ENCODE measurements around the gene ONECUT3.

ONECUT3 gene

DNA sequence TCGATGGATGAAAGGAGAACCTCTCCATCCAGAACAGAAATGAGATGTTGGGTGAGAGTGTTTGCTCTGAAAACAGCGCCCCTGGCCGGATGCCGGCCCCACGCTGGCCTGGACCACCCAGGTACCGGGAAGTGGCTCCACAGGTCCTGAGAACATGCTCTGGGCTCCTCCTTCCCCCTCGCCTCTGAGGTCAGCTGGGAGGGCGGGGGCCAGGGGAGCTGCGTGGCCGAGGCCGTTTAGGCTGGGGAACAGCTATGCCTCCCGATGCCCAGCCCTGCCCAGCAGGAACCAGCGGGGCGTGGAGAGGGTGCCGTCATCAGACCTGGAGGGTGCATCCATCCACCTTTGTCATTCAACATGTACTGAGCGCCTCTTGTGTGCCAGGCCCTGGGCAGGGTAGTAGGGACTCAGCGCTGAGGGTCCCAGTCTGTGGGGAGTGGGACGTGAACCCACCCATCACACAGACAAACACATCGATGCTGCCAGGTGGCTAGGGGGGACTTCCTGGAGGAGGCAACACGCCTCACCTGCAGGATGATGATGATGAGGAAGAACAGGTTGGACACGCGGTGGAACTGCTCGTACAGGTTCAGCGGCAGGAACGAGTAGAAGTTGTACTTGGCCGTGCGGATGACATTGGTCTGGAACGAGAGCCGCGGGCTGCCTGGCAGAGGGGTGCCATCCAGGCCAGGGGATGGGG lies 54.5 kb downstream of the ONECUT3 start:
- no peak for DNase-seq (ENCODE audit: low read depth in 1 of 2, low spot score in 1 of 2)
- Histone ChIP-seq H3K27ac (replicated peaks) (no peak overlapping the region), H3K4me3 (replicated peaks; ENCODE audit: insufficient read depth, low read length) (no peak overlapping the region), H3K27me3 (ENCODE audit: insufficient read depth, poor library complexity, severe bottlenecking) (no peaks in the 10 kb centered on the region)
- no peak for TF ChIP-seq GABPA (IDR thresholded peaks at IDR 0.05; ENCODE audit: low read depth)
- TF ChIP-seq, protein P1, sequence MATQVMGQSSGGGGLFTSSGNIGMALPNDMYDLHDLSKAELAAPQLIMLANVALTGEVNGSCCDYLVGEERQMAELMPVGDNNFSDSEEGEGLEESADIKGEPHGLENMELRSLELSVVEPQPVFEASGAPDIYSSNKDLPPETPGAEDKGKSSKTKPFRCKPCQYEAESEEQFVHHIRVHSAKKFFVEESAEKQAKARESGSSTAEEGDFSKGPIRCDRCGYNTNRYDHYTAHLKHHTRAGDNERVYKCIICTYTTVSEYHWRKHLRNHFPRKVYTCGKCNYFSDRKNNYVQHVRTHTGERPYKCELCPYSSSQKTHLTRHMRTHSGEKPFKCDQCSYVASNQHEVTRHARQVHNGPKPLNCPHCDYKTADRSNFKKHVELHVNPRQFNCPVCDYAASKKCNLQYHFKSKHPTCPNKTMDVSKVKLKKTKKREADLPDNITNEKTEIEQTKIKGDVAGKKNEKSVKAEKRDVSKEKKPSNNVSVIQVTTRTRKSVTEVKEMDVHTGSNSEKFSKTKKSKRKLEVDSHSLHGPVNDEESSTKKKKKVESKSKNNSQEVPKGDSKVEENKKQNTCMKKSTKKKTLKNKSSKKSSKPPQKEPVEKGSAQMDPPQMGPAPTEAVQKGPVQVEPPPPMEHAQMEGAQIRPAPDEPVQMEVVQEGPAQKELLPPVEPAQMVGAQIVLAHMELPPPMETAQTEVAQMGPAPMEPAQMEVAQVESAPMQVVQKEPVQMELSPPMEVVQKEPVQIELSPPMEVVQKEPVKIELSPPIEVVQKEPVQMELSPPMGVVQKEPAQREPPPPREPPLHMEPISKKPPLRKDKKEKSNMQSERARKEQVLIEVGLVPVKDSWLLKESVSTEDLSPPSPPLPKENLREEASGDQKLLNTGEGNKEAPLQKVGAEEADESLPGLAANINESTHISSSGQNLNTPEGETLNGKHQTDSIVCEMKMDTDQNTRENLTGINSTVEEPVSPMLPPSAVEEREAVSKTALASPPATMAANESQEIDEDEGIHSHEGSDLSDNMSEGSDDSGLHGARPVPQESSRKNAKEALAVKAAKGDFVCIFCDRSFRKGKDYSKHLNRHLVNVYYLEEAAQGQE (IDR thresholded peaks at IDR 0.05; ENCODE audit: insufficient replicate concordance, low read depth): no peak
- no peak for TF ChIP-seq SPI1 (IDR thresholded peaks at IDR 0.05; ENCODE audit: borderline replicate concordance, low read depth)
- no peak for TF ChIP-seq POLR2AphosphoS5 (IDR thresholded peaks at IDR 0.05; ENCODE audit: low read depth)
- TF ChIP-seq, protein P2, sequence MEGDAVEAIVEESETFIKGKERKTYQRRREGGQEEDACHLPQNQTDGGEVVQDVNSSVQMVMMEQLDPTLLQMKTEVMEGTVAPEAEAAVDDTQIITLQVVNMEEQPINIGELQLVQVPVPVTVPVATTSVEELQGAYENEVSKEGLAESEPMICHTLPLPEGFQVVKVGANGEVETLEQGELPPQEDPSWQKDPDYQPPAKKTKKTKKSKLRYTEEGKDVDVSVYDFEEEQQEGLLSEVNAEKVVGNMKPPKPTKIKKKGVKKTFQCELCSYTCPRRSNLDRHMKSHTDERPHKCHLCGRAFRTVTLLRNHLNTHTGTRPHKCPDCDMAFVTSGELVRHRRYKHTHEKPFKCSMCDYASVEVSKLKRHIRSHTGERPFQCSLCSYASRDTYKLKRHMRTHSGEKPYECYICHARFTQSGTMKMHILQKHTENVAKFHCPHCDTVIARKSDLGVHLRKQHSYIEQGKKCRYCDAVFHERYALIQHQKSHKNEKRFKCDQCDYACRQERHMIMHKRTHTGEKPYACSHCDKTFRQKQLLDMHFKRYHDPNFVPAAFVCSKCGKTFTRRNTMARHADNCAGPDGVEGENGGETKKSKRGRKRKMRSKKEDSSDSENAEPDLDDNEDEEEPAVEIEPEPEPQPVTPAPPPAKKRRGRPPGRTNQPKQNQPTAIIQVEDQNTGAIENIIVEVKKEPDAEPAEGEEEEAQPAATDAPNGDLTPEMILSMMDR (IDR thresholded peaks at IDR 0.05; ENCODE audit: insufficient read depth, low read length): no peak

DNA sequence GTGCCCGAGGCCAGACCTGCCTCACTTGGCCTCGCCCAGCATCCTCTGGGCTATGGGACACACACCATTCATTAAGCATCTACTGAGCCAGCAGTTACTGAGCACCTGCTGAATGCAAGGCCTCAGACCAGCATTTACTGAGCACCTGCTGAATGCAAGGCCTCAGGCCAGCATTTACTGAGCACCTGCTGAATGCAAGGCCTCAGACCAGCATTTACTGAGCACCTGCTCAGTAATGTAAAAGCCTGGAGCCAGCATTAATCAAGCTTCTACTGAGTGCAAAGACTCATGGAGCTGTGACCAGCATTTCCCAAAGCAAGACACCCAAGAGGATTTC lies 55.1 kb downstream of the ONECUT3 start:
- H3K27me3 ChIP-seq (ENCODE audit: insufficient read depth, poor library complexity, severe bottlenecking): no peaks in the 10 kb centered on the region
- H3K4me3 ChIP-seq (replicated peaks; ENCODE audit: insufficient read depth, low read length): no peak overlapping the region
- no peak for TF ChIP-seq POLR2AphosphoS5 (IDR thresholded peaks at IDR 0.05; ENCODE audit: low read depth)
- no peak for TF ChIP-seq GABPA (IDR thresholded peaks at IDR 0.05; ENCODE audit: low read depth)
- no peak for TF ChIP-seq SPI1 (IDR thresholded peaks at IDR 0.05; ENCODE audit: borderline replicate concordance, low read depth)
- TF ChIP-seq, protein P2 (IDR thresholded peaks at IDR 0.05; ENCODE audit: insufficient read depth, low read length): no peak
- TF ChIP-seq, protein P1 (IDR thresholded peaks at IDR 0.05; ENCODE audit: insufficient replicate concordance, low read depth): no peak
- H3K27ac ChIP-seq (replicated peaks): no peak overlapping the region
- no peak for DNase-seq (ENCODE audit: low read depth in 1 of 2, low spot score in 1 of 2)

DNA sequence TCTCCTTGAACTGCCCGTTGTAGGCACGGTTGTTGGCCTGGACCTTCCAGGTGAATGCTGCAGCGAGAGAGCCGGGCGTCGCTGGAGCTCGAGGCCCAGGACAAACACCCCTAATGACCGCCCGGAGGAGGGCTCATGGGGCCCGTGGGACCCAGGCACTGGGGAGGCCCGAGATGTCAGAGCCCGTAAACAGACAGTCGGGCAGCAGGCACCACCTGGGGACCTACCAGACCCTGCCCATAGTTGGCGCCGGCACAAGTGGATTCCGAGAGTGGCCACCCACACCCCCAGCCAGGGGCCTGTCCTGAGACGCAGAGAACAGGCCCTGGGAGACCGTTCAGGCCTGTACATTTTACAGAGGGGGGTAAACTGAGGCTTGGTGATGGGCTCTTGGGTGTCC lies 56.4 kb downstream of the ONECUT3 start:
- no peak for DNase-seq (ENCODE audit: low read depth in 1 of 2, low spot score in 1 of 2)
- Histone ChIP-seq H3K4me3 (replicated peaks; ENCODE audit: insufficient read depth, low read length) (no peak overlapping the region), H3K27ac (replicated peaks) (no peak overlapping the region), H3K27me3 (ENCODE audit: insufficient read depth, poor library complexity, severe bottlenecking) (no peaks in the 10 kb centered on the region)
- TF ChIP-seq, protein P1 (IDR thresholded peaks at IDR 0.05; ENCODE audit: insufficient replicate concordance, low read depth): no peak
- TF ChIP-seq SPI1 (IDR thresholded peaks at IDR 0.05; ENCODE audit: borderline replicate concordance, low read depth) (no peak), GABPA (IDR thresholded peaks at IDR 0.05; ENCODE audit: low read depth) (no peak), POLR2AphosphoS5 (IDR thresholded peaks at IDR 0.05; ENCODE audit: low read depth) (no peak)
